ENCODE data around the gene JMJD8. TPM values are rescaled to one million over a fixed set of nuclear protein-coding genes. Genes with fewer than 3 reads are reported as not detected.
A peak's percentile ranks its signal among the peaks of the same experiment; 100 is the strongest.

JMJD8 gene
- total and polyA plus RNA-seq, 9 of the 15 experiments (the other 6 are each of a cell fraction or from before 2014, with no cell fraction given) = 1.2 to 50.6 (median 29.3) TPM

- no peak for TF ChIP-seq ELK1 (CRISPR knock-in tag; IDR thresholded peaks at IDR 0.05)
- no peak for TF ChIP-seq MTA2 (IDR thresholded peaks at IDR 0.05; ENCODE audit: low read depth)
- no peak for TF ChIP-seq ATF4 (CRISPR knock-in tag; IDR thresholded peaks at IDR 0.05)
- no peak for TF ChIP-seq ZNF280A (IDR thresholded peaks at IDR 0.05; ENCODE audit: low read depth, partially characterized antibody)
- peak; percentile 65; the same call in 1 of the 2 replicates for TF ChIP-seq VEZF1 (CRISPR knock-in tag; IDR thresholded peaks at IDR 0.05)
- TF ChIP-seq IRF9 (tag; IDR thresholded peaks at IDR 0.05) = no peak
- no peak for TF ChIP-seq AFF4 (CRISPR knock-in tag; IDR thresholded peaks at IDR 0.05)
- no peak; the same call in 1 of the 2 replicates for TF ChIP-seq NFIC (IDR thresholded peaks at IDR 0.05)
- TF ChIP-seq ZNF431 (CRISPR knock-in tag; IDR thresholded peaks at IDR 0.05) = no peak
- no peak for TF ChIP-seq CBX2 (IDR thresholded peaks at IDR 0.05; ENCODE audit: insufficient read depth, low read length, poor library complexity, severe bottlenecking)
- TF ChIP-seq PML (IDR thresholded peaks at IDR 0.05; ENCODE audit: low read length) = no peak
- no peak for TF ChIP-seq ZNF239 (CRISPR knock-in tag; IDR thresholded peaks at IDR 0.05)
- no peak for TF ChIP-seq ATF6 (CRISPR knock-in tag; IDR thresholded peaks at IDR 0.05)
- peak; percentile 50; the same call in 1 of the 2 replicates for TF ChIP-seq MAX (CRISPR knock-in tag; IDR thresholded peaks at IDR 0.05)
Measured at GRCh38 chr16:661184-661821, 22.8 kb downstream of the JMJD8 start (continued).

Measured in K562 (cell line).